Peyer's patch (tissue), 4 donors: ENCODE data around the gene MAPK8.
A peak's percentile ranks its signal among the peaks of the same experiment; 100 is the strongest.

Experiments
- CTCF ChIP-seq, 6 experiments: fragments of 450-650 bp in 4 of 6; fragments of 200-600 bp in 2 of 6; sonication (generic) in 1 of 6; IDR thresholded peaks; one replicate each; pipeline ENCODE4 v1.5.1; 2017 to 2019; ENCODE audit warnings: antibody characterized with exemption in 6 of 6, mild to moderate bottlenecking in 3 of 6, moderate library complexity in 1 of 6
- POLR2A ChIP-seq, 2 donors: fragments of 450-650 bp; IDR thresholded peaks; one replicate each; pipeline ENCODE4 v1.5.1; 2017; ENCODE audit warnings: antibody characterized with exemption in 2 of 2, mild to moderate bottlenecking in 2 of 2, moderate library complexity in 2 of 2

- TF ChIP-seq POLR2A (IDR thresholded peaks at IDR 0.05) (peak in 1 of 2 donors; percentile 10), CTCF (IDR thresholded peaks at IDR 0.05) (peak in 1 of 6 experiments; percentile 16)
These were observed 592 bp upstream of the MAPK8 start for GRCh38 chr10:48305905-48306264.
